NCI-H748 (cell line): ENCODE results near the gene DNAH17.
"Not testable (repeated sequence)": the region's sequence is repeated elsewhere in the genome, so short reads cannot be mapped to it uniquely, and the experiment has no call there.

Experiments
- DNase-seq: peaks from one replicate; lab custom pipeline; 2025; ENCODE audit not compliant: unreplicated experiment; lab: John Stamatoyannopoulos, UW

DNAH17 gene

DNA sequence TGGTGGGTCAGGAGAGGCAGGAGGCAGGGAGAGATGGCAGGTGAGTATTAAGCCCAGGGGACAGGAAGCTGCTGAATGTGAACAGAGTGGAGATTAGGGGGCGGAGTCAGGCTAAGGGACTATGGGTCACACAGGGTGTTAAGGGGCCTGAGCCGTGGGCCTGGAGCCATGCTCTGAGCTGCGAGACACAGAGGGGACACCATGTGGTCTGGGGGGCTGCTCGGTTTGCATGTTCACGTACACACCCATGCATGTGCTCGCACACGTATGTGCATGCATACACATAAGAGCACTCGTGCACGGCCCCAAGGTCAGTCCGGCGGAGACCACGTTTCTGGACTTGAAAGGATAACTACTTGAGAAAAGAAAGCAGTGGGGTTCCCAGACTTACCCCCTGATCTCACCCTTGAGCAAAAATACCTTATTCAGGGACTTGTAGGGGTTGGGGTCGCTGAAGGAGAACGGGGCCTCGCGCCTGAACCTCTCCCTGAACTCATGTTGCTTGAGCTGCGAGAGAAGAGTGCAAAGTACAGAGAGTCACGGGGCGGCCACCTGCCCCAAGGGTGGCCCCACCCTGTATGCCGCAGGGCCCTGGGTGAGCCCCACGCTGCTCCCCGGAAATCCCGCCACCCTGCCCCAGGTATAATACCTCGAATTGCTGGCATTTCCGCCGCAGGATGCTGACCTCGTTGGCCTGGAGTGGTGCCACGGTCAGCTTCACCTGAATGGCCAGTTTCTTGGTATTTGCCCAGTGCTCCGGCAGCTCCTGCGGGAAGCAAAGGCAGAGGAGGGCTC is 50.8 kb downstream of the DNAH17 start:
- DNase-seq = peak; percentile 2

DNA sequence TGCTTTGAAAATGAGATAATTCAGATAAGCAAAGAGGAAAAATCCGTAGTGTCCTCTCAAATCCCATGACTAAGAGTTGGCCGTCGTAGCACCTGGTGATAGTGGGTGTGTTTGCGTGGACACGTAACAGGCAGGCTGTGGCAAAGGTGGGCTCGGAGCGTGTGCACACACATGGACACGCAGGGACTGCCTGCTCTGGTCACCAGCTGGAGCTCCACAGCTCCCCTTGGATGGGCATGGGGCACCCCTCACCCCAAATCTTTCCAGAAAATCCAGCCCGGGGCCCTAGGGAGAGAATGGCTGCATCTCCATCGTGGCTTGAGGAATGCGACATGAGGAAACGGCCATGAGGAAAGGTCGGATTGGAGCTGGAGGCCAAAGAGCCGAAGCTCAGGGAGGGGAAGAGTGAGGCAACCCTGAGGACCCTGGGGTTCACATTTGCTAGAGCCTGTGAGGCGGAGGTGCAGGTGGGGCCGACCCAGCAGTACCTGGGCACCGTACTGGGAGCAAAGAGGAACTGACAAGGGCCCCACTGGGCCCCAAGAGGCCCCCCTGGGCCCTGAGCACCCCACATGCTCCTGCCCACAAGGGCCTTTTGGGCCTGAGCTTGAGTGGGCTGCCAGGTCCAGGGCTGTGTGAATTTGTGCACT is 51.6 kb downstream of the DNAH17 start:
- DNase-seq = no peak

DNA sequence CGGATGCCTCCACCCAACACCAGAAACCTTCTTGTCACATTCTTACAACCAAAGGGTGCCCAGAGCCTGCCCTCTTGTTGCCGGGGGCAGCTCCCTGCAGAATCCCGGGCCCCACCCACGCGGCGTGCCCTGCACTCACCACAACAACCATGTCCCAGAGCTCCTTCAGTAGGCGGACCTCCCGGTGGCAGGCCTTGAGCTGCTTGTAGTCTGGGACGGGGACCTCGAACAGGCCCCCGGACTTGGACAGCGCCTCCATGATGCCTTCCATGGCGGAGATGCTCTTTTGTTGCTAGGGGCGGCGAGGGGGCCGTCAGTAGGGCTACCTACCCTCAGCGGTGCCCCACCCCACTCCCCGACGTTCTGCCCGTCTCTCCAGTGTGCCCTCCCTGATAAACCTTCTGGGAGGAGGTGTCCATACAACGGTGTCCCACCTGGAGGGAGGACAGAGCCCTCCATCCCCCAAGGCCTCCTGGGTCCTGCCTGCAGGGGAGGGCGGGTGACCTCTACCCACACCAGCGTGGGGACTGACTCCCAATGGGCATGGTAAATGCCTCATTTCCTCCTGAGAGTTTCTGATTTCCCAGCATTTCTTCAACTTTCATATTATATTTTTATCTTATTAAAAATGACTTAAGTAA is 52.2 kb downstream of the DNAH17 start:
- no peak for DNase-seq

- no peak for DNase-seq
Measured at GRCh38 chr17:78523934-78524655, 53.1 kb downstream of the DNAH17 start.

DNA sequence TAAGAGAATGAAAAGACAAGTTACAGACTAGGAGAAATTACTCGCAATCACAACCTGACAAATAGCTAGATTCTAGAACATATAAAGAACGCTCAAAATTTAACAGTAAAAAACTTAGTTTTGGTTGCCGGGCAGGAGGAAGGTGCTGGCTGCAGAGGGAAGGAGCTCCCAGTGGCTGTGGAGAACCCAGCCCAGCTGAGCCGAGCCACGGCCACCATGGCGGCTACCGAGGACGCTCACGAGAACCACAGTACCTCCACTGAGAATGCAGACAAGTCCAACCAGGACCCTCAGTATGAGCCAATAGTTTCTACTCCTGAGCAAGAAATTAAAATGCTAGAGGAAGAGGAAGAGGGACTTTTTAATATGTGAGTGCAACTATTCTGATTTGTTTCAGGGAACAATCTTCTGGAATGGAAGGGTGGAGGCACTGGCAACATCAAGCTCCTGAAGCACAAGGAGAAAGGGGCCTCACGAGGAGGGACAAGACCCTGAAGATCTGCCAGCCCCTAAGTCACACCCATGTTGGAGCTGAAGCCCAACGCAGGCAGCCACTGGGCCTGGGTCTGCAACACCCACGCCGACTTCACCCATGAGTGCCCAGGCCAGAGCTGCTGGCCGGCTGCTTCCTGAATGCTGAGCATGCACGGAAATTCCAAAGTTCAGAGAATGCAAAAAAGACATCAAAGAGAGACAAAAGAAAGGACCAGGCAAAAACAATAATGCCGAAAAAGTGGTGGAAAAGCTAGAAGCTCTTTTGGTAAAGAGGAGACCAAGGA is 55.0 kb downstream of the DNAH17 start:
- no peak for DNase-seq

DNA sequence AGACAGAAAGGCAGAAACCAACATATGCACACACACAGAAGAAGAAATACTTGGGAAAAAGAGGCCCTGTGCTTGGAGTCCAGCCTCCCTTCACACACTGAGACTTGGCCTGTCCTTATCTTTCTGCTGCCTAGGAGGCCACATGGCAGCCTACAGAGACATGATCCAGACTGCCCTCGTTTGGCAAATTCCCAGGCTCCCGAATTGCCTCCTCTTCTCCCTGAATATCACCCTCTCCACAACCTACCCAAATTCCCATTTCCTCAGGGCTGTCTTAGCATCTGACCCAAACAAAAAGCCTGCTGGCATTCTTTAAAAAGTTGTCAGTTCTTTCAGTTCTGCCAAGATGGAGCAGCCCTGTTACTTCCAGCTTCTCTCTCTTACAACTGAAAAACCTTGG is 59.8 kb downstream of the DNAH17 start:
- DNase-seq = no peak

DNA sequence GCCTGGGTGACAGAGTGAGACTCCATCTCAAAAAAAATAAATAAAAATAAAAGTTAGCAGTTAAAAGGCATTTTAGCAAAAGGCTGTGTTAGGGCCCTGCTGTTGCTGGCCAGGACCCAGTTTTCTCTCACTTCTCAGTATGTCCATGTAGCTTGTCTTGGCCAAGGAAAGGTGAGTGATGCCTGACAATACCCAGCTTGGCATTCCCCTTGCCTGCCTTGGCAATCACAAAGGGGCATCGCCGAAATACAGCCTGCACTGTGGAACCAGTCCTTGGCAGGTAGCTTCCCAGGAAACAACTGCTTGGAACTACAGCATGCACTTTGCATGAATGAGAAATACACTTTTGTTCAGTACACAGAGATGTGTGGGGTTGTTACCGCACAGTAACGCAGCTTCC is 61.7 kb downstream of the DNAH17 start:
- DNase-seq = no peak

DNA sequence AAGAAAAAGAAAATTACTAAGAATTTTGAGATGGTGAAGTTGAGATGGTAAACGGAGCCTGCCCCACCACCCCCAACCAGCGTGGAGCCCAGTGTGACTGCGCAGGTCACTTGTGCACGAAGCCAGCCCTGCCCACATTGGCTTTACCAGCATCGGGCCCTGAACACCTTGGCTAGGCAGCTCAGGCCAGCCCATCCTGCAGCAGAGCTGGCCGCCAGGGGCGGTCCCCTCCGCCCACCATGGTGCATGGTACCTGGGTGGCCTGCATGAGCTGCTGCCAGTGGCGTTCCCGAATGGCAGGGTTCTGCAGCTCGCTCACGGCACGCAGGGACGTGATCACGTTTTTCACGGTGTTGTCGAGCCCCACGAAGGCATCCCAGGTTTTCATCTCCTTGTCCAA is 62.7 kb downstream of the DNAH17 start:
- no peak for DNase-seq

DNA sequence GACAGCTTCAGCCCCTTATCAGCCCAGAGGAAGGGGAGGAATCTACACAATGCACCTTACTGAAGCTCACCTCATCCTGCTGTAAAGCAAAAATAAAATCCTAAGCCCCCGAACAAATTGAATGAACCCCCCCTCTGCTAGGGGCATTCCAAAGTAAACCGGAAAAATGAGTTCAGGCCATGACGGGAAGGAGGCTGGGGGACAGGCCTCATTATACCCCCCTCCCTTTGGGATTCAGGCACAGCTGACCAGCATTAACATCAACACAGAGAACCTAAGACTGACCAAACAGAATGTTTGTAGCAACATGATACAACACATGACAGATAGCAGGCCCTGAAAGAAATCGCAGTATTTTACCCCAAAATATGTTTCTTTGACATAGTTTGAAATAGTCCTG is 64.2 kb downstream of the DNAH17 start:
- no peak for DNase-seq

DNA sequence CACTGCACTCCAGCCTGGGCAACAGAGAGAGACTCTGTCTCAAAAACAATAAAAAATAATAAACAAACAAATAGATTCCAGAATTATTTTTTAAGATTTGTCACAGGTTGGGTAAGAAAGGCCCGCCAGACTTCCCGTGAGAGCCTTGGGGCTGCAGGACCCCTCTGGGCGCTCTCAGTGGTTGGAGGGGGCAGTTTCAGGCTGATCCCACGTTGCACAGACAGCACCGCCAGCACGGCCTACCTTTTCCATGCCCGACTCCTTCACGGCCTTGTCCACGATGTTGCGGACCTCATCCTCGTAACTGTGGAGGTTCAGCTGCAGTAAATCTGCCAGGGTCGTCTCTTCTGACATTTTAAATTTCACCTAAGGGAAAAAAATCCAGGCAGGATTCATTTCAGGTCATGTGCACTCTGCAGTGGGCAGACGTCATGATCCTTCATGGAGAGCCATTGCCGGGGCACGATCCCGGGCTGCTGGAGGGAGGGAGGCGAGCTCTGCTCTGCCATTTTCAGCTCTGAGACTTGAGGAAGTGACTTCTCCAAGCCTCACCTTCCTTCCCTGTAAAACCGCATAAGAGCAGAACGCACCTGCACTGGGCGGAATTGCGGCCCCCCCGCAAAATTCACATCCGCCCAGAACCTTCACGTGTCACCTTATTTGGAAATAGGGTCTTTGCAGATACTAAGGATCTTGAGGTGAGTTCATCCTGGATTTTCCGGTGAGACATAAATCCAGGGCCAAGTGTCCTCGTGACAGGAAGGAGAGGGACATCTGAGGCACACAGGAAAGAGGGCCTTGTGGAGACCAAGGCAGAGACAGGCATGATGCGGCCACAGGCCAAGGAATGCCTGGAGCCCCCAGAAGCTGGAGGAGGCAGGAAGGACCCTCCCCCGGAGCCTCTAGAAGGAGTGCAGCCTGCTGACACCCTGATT is 66.8 kb downstream of the DNAH17 start:
- no peak for DNase-seq

GRCh38 chr17:78507526-78507925 is 69.7 kb downstream of the DNAH17 start:
- no peak for DNase-seq

GRCh38 chr17:78506454-78507309 is 70.5 kb downstream of the DNAH17 start:
- no peak for DNase-seq

DNA sequence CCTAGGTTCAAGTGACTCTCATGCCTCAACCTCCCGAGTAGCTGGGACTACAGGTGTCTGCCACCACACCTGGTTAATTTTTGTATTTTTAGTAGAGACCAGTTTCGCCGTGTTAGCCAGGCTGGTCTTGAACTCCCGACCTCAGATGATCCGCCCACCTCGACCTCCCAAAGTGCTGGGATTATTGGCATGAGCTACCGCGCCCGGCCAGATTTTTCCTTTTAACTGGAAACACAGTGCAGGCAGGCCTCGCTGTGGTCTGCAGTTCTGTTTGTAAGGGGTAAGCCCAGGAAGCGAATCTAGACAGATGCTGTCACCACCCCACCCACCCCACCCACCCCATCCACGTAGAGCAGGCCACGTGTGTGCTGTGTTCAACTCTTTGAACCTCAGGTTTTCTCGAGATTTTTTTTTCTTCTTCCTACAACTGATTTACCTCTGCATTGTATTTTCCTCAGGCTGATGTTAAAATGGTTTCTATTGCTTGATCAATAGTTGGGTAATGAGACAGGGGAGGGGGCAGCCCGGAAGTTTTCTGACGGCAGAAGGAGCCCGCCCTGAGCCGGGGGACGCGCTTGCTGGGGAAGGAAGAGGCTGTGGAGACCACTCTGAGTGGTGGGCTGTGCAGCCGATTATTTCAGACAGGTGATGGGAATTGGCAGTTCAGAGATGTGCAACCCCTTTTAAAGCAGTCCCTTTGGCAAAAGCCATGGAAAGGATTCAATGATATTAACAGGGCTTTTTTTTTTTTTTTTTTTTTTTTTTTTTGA is 72.9 kb downstream of the DNAH17 start:
- DNase-seq = no peak

DNA sequence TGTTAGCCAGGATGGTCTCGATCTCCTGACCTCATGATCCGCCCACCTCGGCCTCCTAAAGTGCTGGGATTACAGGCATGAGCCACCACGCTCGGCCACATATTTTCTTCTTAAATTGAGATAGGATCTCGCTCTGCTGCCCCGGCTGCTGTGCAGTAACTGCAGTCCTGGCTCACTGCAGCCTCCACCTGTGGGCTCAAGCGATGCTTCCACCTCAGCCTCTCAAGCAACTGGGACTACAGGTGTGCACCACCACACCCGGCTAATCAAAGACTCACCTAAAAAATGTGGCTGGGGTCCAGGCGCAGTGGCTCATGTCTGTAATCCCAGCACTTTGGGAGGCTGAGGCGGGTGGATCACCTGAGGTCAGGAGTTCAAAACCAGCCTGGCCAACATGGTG is 73.8 kb downstream of the DNAH17 start:
- DNase-seq = not testable (repeated sequence)

GRCh38 chr17:78502611-78503148 is 74.5 kb downstream of the DNAH17 start:
- no peak for DNase-seq

DNA sequence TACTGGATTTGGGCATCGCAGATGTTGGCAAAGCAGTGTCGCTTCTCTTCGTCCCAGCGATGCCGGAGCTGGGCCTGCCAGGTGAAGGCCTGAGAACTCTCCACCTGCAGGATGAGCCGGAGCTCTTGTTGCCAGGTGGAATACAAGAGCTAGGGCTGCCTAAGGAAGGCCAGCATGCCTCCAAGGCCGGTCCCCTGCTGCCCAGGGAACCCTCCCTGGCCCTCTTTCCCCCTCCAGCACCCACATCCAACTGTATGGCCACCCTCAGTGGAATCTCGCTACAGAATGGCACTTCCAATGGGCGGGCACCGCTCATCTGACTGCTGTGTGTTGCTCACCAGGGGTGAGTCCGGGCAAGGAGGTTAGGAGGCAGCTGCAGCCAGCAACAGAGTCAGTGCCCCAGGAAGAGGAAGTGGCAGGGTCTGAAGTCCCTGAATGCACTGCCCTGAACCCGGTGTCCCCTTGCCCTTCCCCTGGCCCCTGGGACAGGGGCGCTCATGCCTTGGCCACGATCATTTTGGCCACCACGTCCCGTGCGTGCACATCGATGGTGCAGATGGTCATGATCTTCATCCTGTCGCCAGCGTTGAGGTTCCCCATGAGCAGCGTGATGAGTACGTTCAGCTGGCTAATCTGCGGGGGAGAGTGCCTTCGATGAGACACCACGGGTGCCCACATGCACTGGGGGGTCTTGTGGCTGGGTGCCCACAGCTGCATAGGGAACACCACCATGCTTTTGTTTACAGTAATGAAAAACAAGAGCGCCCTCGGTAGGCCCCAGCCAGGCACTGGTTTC is 75.8 kb downstream of the DNAH17 start:
- DNase-seq = no peak

GRCh38 chr17:78500806-78501205 is 76.4 kb downstream of the DNAH17 start:
- DNase-seq = no peak
